Peyer's patch (tissue), 4 donors: Measurements from ENCODE around the gene CDC25A.

Experiments used
- CTCF ChIP-seq, 6 experiments: fragments of 450-650 bp in 4 of 6; fragments of 200-600 bp in 2 of 6; sonication (generic) in 1 of 6; IDR thresholded peaks; one replicate each; pipeline ENCODE4 v1.5.1; 2017 to 2019; ENCODE audit warnings: antibody characterized with exemption in 6 of 6, mild to moderate bottlenecking in 3 of 6, moderate library complexity in 1 of 6
- POLR2A ChIP-seq, 2 donors: fragments of 450-650 bp; IDR thresholded peaks; one replicate each; pipeline ENCODE4 v1.5.1; 2017; ENCODE audit warnings: antibody characterized with exemption in 2 of 2, mild to moderate bottlenecking in 2 of 2, moderate library complexity in 2 of 2

GRCh38 chr3:48194446-48195071, 6.3 kb upstream of the CDC25A start:
- TF ChIP-seq CTCF (IDR thresholded peaks at IDR 0.05) (peak; percentile 44 to 79 (median 72)), POLR2A (IDR thresholded peaks at IDR 0.05) (no peak)
